Measurements from ENCODE around the gene DIAPH2.

Gene DIAPH2

DNA sequence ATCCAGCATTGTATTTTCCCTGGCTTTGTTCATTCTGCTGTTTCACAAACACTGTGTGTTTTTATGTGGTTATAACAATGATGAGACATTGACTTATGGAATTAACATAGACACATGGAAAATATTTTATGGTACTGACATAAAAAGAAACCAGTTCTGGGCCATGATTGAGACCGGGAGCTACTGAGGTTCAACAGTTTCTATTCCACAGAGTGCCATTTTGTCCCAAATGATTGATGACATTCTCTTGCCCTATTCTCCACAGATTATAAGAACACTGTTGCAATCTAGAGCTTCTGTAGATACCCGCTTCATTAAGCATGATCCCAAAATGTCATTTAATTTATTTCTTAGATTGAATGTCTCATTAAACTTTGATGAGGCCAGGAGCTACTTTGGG, 525.9 kb downstream of the DIAPH2 start:
- peak; percentile 25 for DNase-seq

DNA sequence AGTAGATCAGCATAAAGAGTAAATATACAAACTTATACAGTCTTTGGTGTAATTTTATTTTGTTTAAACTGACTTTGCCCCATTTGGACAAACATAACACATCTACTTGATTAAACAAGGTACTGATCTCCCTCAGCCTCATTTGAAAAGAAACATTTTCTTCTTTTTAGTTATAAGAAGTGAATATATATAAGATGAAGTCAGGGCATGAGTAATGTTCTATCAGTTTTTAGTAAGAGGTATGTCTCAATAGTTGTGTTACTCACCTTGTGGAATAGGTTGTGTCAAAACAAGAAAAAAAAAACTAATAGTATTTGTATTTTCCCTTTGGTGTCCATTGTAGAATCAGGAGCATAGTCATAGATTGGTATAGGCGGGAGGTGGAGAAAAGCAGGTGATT, 526.4 kb downstream of the DIAPH2 start:
- DNase-seq, result peak; percentile 19

DNA sequence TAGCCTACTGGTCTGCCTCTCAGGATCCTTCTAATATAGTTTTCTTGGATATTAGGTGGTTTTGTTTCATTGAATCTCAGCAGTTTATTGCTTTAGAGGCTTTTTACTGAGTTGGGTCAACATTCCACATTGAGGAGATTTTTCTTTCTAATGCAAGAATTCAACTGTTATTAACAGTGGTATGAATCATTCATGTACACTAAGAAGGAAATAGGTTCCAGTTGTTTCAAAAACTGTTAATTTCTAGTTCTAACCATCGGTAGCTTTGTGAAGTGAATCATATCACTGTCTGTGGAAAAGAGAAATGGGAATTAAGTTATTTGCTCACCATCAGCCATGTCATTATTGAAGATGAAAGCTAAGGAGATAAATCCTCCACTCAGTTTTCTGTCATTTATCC, 530.5 kb downstream of the DIAPH2 start:
- peak; percentile 5 for DNase-seq

DNA sequence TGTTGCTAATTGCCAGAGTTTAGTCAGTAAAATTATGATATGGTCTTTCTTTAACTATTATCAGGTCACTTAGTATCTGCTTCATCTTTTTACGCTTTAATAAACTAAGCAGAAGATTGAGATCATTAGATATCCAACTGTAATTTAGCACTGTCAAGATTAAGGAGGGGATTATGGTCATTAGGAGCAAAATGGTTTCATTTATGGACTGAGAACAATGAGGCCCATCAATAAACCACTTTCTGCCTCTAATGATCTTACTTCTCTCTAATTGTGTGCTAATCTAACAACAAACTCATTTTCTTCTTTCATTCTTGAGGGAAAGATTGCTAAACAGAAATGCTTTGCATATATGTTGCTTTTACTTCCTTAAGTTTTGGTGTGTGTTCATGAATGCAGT, 539.5 kb downstream of the DIAPH2 start:
- no peak for DNase-seq

DNA sequence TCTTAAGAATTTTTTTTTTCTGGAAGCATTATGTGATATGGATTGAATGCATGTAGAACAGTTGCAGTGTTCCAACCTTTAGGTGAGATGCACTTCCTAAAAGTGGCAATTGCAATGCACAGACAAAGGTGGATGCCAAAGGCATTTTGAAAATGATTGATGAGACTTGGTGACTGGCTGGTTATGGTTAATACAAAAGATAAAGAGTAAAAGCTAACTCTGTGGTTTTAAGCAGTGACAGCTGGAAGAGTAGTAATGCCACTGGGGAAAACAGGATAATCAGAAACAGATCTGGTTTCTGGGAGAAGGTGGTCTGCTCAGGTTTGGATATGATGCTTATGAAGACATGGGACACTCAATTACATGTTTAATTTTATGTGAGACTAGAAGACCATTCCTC, 544.7 kb downstream of the DIAPH2 start:
- no peak for DNase-seq

DNA sequence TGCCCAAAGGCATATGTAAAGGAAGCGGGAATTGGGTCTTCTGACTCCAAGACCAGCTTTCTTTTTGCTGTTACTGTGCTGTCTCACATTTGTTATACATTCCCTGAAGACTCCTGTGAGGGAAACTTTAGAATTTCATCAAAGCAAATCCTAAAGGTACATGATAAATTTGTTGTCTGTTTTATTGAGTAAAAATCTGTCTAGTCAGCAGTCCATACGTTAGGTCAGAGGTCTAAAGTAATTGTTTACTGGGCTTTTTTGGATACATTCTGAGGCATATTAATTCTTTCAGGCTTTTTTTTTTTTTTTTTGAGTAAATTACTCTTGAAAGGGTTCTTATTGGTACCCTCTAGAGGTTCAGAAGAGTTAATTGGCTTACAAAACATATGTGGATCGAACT, 546.3 kb downstream of the DIAPH2 start:
- no peak for DNase-seq

DNA sequence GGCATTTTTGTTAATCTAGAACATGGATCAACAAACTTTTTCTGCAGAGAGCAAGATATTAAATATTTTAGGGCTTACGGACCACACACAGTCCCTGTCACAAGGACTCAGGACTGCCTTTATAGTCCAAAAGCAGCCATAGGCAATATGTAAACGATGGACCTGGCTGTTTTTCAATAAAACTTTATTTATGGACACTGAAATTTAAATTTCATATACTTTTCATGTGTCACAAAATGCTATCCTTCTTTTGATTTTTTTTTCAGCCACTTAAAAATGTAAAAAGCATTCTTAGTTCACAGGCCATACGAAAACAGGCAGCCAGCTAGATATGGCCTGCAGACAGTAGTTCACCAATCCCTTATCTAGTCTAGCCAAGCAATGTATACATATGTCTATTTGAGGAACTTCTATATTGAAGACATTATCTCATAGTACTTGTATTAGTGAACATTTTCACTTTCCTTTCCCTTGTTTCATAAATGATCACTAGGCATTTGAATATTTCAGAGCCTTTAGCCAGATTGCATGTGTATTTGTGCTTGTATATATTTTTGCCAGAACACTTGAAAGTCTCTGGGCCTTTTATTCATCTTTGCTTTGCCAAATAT, 549.9 kb downstream of the DIAPH2 start:
- DNase-seq, result no peak

DNA sequence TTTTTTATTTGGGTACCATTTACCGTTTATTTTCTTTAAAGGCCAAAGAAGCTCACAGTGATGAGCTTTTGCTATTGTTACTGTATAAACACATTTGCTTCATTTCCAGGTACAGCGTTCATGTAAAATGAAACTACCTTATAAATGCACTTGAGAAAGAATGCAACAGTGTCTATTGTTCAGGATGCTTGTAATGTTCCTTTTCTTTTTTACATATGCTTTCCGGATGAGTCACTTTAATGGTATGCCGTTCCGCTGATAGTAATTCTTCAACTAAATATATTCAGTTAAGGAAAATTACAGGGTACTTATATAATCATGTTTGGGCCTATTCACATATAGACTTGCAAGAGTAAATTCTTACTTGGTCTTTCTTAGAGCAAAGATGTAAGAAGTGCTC, 554.0 kb downstream of the DIAPH2 start:
- DNase-seq, result peak; percentile 24

DNA sequence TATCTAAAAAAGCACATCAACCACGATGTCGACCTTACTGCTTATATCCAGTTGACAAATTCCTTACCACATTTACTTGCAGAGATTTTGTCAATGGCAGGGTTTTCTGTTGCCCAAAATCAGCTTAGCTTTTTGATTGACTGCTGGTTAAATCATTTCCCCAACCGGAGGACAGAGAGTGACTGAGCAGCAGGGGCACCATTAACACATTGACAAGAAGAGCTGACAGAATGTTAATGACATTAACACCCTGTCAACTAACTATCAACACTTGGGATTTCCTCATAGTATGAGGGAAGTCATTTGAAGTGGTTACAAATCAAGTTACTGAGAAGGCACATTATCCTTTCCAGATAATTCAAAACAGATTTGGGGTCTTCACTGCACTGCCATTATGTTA, 567.5 kb downstream of the DIAPH2 start:
- no peak for DNase-seq

DNA sequence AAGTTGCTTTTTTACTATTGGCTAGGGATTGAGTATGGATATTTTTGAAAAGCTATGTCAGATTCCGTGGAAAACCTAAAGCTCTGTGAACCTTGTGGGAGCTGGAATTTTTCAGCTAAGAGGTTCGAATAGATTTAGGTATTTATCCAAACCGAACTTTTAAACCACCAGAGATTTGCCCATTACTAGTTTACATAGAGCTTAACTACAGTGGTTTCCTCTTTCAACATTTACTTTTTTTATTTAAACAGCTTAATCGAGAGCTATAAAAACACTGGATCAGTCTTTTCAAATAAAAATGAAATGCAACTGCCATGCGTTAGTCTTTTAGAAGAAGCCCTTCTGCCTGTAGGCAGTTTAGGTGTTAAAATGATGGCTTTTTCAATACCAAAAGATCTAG, 576.0 kb downstream of the DIAPH2 start:
- DNase-seq, result no peak

DNA sequence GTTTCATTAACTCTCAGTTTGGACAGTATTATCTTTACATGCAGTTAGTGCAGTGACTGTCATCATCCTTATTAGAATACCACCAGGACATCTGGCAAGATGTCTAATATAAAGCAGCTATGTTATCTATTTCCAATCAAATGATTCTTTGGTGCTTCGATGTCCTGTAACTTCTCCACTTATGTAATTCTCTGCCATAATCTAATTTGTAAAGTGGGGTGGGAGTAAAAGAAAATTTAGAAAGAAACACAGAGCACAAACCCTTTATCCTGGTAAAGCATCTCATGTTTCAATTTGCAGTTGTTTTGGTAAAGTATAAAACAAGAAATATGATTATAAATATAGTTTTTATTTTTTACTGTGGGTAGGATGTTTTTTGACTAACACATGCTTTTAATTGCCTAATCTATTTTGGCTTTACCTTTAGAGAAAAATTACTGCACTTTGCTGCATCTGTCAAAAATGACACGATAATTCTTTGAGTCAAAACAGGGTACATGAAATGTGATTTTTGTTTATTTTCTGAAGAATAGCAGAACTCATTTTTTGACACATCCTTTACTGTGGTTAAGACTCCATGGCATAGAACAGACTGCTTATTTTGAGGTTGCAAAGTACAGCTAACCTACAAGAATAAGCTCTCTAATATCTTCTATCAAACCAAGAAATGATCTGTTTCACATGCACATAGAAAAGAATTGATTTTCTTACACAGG, 581.9 kb downstream of the DIAPH2 start:
- DNase-seq, result no peak

DNA sequence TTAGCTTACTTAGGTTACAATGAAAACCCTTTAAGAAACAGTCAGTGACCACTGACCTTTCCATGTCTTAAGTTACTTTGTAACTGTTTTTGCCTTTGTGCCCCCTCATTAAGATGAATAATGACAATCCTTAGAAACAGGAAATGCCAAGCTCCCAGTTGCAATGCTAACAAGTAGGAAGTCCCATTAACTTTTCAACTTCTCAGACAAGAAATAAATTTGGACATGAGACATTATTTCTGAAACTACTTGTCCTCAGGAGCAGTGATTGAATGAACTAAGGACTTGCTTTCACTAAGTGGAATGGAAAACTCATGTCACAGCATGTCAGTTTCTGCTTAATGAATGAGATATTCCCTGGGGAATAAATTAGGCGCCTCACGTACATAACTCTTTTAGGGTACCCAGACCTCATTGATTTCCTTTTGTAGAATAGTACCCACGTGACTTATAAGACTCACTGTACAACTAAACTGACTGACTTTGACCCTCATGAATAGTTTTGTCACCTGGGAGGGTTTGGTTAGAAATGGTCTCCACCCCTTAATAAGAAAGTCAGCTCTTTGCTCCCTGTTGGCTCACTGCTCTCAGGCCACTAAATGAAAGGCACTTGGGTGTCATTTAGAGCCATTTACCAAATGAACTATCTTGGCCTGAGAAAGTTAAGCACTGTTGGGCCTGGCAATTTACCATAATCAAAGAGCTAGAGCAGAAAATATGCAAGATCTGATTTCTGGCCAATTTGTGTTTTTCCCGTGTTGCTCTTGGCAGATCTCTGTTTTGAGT, 582.9 kb downstream of the DIAPH2 start:
- DNase-seq, result no peak

DNA sequence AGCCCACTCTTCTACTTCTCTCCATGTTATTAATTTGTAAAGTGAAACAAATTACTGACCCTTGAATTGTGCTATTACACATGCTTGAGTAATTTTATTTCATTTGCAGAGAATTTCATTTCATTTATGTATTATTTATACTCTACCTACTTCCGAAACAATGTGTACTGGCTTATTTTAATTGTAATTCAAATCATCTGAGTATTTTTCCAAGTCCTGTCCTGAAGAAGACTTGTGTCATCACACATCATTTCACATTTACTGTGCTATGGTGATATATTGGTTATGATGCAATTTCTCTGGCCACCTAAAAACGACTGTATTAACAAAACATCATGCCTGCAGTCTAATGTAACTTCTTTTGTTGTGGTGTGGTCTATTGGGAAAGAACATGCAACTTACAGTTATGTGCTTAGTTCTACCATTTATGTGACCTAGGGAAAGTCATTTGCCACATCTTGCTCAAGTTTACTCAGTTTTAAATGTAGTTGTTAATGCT, 583.6 kb downstream of the DIAPH2 start:
- no peak for DNase-seq

DNA sequence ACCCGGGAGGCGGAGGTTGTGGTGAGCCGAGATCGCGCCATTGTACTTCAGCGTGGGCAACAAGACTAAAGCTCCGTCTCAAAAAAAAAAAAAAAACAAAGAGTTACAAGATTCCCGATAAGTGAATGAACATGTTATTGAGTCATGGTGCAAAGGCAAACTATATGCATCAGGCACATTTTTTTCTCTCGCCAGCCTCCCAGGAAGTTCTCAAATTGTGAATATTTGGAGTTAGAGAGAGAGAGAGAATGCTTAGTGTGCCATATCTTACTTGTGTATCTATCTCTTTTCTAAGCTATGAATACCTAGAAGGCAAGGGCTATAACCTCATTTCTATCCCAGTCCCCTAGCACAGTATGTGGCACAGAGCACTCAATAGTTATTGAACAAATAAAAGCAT, 599.9 kb downstream of the DIAPH2 start:
- no peak for DNase-seq

DNA sequence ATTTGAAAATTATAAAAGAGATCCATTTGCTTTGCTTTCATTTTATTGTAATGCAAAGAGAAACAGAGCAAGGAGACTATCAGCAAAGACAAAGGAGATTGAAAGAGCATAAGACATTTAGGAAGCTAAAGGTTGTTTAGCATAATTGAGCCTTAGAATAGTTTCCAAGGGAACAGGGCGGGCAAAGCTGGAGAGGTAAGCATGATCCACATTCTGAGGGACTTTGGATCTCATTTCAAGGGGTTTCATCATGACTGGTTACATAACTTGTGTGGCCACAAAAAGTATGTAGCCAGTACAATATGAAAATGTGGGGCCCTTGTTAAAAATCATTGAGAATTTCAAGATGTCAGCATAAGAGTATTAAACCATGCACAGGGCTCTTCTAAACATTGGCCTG, 605.6 kb downstream of the DIAPH2 start:
- DNase-seq, result no peak

DNA sequence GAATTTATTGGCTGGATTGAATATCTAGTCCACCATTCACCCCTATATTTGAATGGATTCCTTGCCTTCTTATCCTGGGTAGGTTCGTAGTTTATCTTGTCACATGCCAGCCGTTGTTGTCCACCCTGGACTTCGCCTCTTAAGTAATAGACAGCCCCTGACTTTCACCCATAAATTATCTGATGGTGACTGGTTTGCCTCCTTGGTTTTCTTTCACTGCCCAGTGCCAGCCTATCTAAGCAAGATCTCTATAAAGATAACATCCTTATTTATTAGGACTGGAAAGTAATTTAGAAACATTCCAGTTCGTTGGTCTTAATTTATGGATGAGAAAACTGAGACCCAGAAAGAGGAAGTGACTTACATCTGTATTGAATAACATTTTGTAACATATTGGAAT, 609.4 kb downstream of the DIAPH2 start:
- DNase-seq, result no peak

DNA sequence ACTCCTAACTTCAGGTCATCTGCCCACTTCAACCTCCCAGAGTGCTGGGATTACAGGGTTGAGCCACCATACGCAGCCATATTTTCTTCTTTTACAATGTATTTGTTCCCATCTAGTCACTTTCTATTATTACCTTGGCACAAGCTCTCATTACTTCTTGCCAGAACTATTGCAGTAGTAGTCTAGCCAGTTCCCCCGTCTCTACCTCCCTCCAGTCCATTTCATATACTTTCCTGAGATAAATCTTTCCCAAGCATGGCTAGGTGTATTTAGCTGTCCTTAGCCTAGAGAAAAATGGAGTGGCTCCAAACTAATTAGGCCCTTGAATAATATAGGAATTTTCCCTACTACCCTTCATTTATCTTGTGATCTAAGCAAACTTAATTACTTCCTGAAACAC, 611.3 kb downstream of the DIAPH2 start:
- no peak for DNase-seq

DNA sequence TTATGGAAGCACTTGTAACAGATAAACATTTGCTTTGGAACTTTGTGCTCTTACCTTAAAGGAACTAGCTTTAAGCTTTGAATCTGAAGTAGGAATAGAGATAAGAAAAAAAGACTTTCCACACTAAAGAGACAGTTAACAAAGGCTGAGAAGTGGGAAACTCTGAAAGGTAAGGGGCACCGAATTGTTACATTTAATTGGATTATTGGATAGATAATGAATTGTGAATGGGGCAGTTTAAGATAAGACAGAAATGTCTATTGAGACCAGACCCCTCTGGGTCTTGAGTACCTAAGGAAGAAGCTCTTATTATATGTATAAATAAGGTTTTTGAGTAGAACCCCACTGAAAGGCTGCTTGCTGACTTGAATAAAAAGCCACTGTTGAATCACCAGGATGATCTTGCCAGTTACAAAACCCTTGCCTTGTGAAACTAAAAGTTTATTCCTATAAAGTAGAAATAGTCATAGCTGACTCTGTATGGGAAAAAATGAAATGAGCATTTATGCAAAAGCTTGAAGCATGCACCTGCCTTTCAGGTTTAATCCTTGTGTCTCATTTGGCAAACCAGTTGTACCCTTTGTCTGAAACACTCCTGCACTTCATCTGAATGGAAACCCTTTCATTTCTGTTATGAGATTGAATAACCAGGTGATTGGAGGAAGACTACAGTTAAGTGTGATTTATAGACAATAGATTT, 622.3 kb downstream of the DIAPH2 start:
- DNase-seq, result no peak

DNA sequence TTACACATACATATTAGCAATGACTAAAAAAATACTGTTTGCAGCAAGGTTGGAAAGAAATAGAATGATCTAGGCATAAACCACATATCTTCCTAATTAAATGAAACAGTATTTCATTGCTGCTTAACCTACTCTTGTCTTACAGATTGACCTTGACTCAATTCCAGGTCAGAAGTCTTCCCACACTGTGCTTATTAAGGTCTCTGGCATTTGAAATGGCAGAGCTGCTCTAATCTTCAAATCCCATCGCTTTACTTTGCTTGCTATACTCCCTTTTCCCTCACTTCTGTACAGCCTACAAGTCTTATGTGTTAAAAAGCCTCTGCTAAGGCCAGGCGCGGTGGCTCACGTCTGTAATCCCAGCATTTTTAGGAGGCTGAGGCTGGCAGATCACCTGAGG, 623.5 kb downstream of the DIAPH2 start:
- DNase-seq, result no peak

DNA sequence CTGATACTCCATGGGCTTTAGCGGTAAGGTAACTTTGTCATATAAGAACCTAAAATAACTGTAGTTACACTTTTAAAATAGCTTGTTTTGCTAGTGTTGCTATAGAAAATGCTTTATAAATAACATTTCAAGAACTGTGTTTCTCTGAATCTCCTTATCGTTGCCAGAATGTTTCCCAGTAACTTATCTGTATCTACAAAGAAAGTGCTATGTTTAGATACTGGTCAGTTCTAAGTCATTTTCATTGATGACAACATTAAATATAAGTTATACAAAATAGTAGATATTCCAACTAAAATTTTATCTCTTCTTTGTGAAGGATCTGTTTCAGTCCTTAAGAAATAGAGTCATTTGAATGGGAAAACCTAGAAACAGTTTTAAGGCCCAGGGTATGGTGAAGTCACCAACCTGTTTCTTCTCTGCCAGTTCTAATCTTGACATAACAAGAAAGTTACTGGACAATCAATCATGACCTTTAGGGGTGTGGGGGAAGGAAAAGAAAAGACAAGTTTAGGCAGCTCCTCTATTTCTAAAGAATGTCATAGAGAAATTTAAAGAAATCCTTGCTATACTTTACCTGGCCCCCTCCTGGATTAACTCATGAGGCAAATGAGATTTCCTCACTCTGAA, 625.0 kb downstream of the DIAPH2 start:
- DNase-seq, result no peak

DNA sequence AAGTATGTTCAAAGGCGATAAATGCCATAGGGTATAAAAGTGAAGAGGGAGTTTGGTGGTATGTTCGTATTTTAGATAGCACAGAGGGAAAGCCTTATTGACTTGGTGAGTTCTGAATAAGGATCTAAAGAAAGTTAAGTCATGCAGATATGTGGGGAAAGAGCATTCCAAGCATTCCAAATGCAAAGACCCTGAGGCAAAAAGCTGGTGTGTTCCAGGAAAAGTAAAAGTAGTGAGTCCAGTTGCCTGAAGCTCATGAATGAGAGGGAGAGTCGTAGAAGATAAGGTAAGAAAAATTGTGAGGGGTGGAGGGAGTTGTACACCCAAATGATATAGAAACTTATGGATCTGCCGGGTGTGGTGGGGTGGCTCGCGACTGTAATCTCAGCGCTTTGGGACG, 625.7 kb downstream of the DIAPH2 start:
- DNase-seq, result no peak

DNA sequence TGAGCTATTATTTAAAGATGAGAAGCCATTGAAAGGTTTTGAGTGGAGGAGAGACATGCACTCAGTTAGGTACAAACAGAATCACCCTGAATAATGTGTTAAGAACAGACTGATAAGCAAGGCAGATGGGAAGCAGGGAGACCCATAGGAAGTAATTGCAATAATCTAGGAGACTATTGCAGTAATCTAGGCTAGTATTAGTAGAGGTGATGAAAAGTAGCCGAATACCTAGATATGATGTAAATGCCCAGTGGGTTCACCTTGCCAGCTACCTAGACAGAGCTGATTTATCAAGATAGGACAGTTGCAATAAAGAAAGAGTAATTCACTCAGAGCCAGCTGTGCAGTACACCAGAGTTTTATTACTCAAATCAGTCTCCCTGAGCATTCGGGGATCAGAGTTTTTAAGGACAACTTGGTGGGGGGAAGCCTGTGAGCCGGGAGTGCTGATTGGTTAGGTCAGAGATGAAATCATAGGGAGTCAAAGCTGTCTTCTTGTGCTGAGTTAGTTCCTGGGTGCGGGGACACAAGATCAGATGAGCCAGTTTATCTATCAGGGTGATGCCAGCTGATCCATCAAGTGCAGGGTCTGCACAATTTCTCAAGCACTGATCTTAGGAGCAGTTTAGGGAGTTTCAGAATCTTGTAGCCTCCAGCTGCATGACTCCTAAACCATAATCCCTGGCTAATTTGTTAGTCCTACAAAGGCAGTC, 626.6 kb downstream of the DIAPH2 start:
- no peak for DNase-seq

Measured in activated CD4-positive, alpha-beta T cell treated with anti-CD3 and anti-CD28 coated beads, Interleukin-2, amount 50 U/mL, for 16 hours (primary cell).